NCI-H187 (cell line): Measurements from ENCODE around the gene PSMG2.

Experiments used
- DNase-seq, 2 experiments: peaks; one replicate each; lab custom pipeline; 2025; lab: John Stamatoyannopoulos, UW

The PSMG2 gene, protein sequence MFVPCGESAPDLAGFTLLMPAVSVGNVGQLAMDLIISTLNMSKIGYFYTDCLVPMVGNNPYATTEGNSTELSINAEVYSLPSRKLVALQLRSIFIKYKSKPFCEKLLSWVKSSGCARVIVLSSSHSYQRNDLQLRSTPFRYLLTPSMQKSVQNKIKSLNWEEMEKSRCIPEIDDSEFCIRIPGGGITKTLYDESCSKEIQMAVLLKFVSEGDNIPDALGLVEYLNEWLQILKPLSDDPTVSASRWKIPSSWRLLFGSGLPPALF

GRCh38 chr18:12702221-12703095, at the start of gene PSMG2, which contains the start of gene CEP76:
PSMG2 (plus strand) TSS chr18:12703042; CDS start chr18:12703108, 66 bp downstream.
CEP76 (minus strand) TSS chr18:12702723; CDS start chr18:12702548, 175 bp downstream.
- peak; percentile 75 to 79 for DNase-seq

DNA sequence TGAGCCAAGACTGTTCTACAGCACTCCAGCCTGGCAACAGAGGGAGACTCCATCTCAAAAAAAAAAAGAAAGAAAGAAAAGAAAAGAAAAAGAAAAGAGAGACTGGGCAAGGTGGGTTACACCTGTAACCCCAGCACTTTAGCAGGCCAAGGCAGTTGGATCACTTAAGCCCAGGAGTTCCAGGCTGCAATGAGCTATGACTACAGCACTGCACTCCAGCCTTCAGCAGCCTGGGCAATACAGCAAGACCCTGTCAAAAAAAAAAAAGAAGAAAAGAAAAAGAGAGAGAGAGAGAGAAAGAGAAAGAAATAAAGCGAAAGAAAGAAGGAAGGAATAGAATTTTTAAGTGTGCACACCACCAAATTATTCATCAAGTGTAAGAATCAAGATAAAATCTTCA, 47.9 kb upstream of the PSMG2 start:
- DNase-seq, result no peak

DNA sequence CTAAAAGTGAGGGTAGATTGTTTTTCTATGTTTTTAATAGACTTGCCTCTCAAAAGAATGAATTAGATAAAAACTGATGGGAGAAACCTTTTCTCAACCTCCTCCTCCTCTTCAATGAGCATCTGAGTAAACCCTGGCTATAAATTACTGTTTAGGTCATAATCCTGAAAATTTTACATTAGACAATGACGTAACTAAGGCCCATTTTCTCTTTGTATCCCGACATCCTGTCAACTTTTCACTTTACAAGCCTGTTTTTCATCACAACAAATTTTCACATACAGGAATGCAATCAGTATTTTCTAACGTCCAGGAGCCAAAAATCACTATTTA, 46.3 kb upstream of the PSMG2 start:
- DNase-seq, result no peak

DNA sequence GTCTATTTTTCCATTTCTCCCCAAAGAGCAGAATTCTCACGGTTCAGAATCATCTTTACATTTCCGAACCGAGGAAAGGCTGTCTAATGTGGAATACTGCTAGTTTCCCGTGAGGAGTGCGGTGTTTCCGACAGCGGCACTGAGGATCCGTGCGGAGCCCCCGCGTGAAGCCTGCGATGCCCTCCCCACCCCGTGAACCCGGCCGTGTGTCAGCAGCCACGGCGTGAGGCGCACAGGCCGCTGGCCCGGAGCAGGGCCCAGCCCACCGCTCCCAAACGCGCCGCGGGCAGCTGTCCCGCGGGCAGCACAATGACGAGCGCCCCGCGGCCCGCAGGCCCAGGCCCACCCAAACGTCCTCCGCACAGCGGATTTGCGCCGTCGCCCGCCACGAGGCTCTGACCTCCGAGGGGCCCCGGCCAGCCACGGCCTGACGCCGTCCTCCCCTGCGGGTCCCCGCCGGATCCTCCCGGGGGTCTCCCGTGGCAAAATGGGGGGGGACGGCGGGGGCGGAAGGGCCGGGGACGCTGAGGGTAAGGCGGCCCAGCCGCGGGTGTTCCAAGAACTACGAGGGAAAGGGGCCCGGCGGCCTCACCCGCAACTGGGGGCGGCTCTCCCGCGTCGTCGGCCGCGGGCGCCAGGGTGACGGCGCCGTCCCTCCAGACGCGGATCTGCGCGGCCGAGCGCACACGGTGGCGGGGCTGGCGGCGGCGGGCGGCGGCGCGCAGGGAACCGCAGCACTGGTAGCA, 45.7 kb upstream of the PSMG2 start:
- DNase-seq, result no peak

GRCh38 chr18:12657684-12658425, 45.0 kb upstream of the PSMG2 start, which contains the start of gene SPIRE1:
SPIRE1 (minus strand) TSS chr18:12658107; CDS start chr18:12657866, 241 bp downstream.
- DNase-seq, result peak in 1 of 2 experiments; percentile 21

DNA sequence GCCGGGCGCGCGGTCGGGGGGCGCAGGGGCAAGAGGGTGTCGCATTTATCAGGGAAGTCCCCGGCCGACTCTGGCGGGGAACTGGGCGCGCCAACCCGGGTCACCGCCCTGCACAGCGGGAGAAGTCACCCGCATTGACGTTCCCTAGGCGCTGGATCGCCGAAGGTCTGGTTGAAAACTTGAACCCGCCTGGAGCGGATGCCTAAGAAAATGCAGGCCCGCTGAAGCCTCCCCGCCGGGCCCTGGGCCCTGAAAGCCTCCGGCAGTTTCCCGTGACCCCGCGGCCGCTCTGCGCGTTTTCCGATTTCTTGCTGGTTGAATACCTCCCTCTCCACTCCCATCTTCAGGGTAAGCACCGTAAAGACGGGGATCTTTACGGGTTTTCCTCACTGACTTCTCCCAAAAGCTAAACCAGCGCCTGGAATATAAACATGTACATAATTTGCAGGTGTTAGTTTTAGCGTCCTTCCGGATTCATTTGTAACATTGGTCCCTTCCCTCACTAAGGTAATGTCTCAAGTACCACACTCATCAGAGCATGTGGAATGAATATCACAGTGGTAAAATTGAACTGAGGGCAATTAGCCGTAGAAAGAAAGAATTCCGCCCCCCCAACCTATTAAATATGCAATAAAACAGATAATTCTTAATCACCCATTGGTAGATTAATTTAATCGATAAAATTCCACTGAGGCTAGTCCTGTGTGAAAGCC, 44.3 kb upstream of the PSMG2 start:
- DNase-seq, result no peak

GRCh38 chr18:12659904-12660605, 42.8 kb upstream of the PSMG2 start:
- peak in 1 of 2 experiments; percentile 7 for DNase-seq

- no peak for DNase-seq
Observed at GRCh38 chr18:12668041-12668440, 34.8 kb upstream of the PSMG2 start.

GRCh38 chr18:12679183-12679786, 23.6 kb upstream of the PSMG2 start:
- no peak for DNase-seq

- no peak for DNase-seq
Observed at GRCh38 chr18:12686100-12686499, 16.7 kb upstream of the PSMG2 start.

DNA sequence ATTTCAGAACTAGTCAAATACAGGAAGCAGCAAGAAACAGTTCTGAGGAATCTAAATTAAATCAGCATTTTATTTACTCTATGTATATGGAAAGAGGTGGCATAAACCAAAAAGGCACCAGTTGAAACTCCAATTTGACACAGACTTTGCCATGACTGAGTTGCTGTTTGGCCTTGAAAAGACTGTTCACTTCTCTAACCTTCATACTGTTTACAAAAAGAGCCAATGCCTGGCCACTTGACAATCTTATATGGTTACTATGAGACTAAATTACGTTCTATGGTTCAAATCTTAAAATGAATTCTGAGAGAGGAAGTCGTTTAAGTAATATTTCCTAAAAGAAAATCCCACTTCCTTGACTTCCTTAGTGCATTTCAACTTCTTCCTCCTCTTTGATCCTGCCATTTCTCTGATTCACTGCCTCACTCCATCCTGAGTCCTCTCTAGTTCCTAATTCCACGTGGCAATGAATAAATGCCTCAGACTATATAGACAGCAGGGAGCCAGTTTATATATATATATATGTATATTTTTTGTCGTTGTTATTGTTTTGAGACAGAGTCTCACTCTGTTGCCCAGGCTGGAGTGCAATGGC, 13.5 kb upstream of the PSMG2 start:
- DNase-seq, result no peak

GRCh38 chr18:12692206-12692605, 10.6 kb upstream of the PSMG2 start:
- DNase-seq, result no peak

GRCh38 chr18:12694032-12694431, 8.8 kb upstream of the PSMG2 start:
- DNase-seq, result no peak

DNA sequence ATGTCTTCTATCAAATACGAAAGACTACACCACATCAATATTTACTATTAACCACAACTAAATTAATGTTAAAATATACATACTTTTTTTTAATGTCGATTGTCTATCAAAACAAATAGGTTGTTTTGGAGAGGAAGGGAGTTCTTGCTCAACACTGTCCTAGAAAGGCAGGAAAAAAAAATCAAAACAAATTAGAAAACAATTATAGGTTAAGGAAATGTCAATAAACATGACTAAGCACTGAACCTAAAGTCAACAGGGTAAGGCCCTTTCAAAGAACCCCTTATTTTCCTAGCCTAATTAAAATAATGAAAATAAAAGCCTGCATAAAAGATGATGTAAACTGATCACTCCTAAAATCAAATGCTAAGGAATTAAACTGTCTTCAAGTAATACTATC, 3.1 kb upstream of the PSMG2 start:
- DNase-seq, result no peak

GRCh38 chr18:12701161-12701560, 1.7 kb upstream of the PSMG2 start:
- DNase-seq, result no peak

DNA sequence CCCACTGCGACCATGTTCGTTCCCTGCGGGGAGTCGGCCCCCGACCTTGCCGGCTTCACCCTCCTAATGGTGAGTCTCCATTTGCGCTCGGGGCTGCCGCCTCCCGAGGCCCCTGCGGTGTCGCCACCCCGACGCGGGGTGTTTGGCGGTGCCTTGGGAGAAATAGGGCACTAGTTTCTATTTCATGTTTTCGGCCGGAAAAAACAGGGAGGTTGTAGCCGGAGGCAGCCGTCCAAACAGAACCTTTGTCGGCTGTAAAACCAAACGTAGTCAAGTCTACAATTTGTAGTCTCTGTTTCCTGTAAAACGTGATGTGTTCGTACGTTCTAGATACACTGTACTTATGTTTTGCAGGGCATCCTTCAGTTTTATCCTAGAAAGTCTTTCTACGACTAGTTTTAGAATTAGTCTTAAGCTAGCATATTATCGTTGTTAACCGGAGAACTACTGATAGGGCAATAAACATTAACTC, 290 bp downstream of the PSMG2 start:
- DNase-seq, result no peak

DNA sequence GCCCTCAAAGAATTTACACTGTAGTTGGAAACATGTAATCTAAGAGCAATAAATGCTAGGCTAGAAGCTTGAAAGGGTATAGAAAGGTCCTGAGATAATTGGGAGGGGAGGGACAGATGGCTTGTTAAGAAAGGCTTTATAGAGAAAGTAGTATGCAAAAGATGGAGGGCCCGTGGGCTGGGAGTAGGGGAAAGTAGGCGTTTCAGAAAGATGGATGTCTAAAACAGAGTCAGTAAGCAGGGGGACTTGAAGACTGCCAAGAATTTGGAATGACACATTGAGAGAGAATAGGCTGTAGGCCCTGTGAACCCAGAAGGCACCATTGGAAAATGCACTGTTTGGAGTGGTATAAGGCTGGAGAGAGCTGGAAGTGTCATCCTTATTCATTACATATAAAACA, 822 bp downstream of the PSMG2 start:
- DNase-seq, result no peak

- no peak for DNase-seq
Observed at GRCh38 chr18:12711446-12711845, 8.6 kb downstream of the PSMG2 start.

DNA sequence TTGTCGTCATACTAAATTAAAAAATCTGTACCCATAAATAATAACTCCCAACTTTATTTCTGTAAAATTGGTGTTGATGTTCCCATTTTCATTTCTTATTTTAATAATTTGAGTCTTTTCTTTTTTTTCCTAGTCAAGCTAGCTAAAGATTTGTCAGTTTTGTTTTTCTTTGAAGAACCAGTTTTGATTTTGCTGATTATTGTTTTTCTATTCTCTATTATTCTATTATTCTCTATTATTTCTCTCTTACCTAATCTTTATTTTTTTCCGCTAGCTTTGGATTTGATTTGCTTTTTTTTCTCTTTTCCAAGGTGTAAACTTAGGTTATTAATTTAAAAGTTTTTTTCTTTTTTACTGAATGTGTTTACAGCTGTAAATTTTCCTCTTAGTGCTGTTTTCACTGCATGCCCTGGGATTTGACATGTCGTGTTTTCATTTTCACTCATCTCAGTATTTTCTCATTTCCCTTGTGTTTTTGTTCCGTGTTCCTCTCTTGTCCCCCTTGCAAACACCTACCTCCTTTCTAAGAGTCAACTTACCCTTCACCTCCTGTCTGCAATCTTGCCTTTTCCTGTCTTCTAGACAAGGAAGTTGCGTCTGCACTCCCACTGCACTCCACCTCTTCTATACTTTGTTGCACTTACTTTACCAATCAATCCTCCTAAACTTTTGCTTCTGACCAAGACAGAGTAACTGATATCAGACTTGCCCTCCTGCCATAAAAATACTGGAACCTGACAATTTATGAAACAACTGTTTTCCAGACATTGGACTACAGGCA, 18.8 kb downstream of the PSMG2 start:
- no peak for DNase-seq
